NCI-H2196 treated with DMSO at 0.1 percent for 48 hours (cell line): ENCODE data around the gene ITGAD.
"Not testable (repeated sequence)": the region's sequence is repeated elsewhere in the genome, so short reads cannot be mapped to it uniquely, and the experiment has no call there.

Source experiments
- DNase-seq: peaks from one replicate; lab custom pipeline; 2025; ENCODE audit not compliant: unreplicated experiment; lab: John Stamatoyannopoulos, UW

Gene ITGAD

GRCh38 chr16:31403590-31404352 is 10.6 kb downstream of the ITGAD start:
- no peak for DNase-seq

GRCh38 chr16:31404353-31405064 is 11.4 kb downstream of the ITGAD start:
- DNase-seq, result no peak

GRCh38 chr16:31407406-31407805 is 14.3 kb downstream of the ITGAD start:
- DNase-seq, result no peak

GRCh38 chr16:31409433-31409832 is 16.3 kb downstream of the ITGAD start:
- no peak for DNase-seq

- DNase-seq, result no peak
Observed at GRCh38 chr16:31410082-31410481, 16.9 kb downstream of the ITGAD start.

- no peak for DNase-seq
Observed at GRCh38 chr16:31411024-31411844, 18.1 kb downstream of the ITGAD start.

- DNase-seq, result no peak
Observed at GRCh38 chr16:31412750-31413149, 19.6 kb downstream of the ITGAD start.

- no peak for DNase-seq
Observed at GRCh38 chr16:31413381-31413780, 20.2 kb downstream of the ITGAD start.

- DNase-seq, result no peak
Observed at GRCh38 chr16:31413943-31414342, 20.8 kb downstream of the ITGAD start.

GRCh38 chr16:31414706-31415105 is 21.6 kb downstream of the ITGAD start:
- DNase-seq, result no peak

GRCh38 chr16:31416371-31416770 is 23.2 kb downstream of the ITGAD start:
- no peak for DNase-seq

GRCh38 chr16:31417036-31417435 is 23.9 kb downstream of the ITGAD start:
- DNase-seq, result not testable (repeated sequence)

GRCh38 chr16:31417916-31418315 is 24.8 kb downstream of the ITGAD start:
- DNase-seq, result no peak

GRCh38 chr16:31420037-31420436 is 26.9 kb downstream of the ITGAD start:
- DNase-seq, result no peak

GRCh38 chr16:31421587-31421986 is 28.5 kb downstream of the ITGAD start:
- no peak for DNase-seq

- no peak for DNase-seq
Observed at GRCh38 chr16:31423241-31423640, 30.1 kb downstream of the ITGAD start.

- DNase-seq, result no peak
Observed at GRCh38 chr16:31423801-31424200, 30.7 kb downstream of the ITGAD start.

GRCh38 chr16:31427441-31428278 is 34.5 kb downstream of the ITGAD start:
- no peak for DNase-seq

- DNase-seq, result no peak
Observed at GRCh38 chr16:31428279-31428597, 35.1 kb downstream of the ITGAD start, which contains the start of gene COX6A2. TSS of gene COX6A2 (minus strand) at chr16:31428360. CDS start at chr16:31428325, 35 bp downstream.

GRCh38 chr16:31428638-31429247 is 35.6 kb downstream of the ITGAD start:
- no peak for DNase-seq
